ENCODE measurements around the gene EIF1AD.

- TF ChIP-seq, protein P1, sequence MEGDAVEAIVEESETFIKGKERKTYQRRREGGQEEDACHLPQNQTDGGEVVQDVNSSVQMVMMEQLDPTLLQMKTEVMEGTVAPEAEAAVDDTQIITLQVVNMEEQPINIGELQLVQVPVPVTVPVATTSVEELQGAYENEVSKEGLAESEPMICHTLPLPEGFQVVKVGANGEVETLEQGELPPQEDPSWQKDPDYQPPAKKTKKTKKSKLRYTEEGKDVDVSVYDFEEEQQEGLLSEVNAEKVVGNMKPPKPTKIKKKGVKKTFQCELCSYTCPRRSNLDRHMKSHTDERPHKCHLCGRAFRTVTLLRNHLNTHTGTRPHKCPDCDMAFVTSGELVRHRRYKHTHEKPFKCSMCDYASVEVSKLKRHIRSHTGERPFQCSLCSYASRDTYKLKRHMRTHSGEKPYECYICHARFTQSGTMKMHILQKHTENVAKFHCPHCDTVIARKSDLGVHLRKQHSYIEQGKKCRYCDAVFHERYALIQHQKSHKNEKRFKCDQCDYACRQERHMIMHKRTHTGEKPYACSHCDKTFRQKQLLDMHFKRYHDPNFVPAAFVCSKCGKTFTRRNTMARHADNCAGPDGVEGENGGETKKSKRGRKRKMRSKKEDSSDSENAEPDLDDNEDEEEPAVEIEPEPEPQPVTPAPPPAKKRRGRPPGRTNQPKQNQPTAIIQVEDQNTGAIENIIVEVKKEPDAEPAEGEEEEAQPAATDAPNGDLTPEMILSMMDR (conservative IDR thresholded peaks at IDR 0.05; ENCODE audit: low read depth, low read length), result no peak
- no peak for TF ChIP-seq EZH2phosphoT487 (IDR thresholded peaks at IDR 0.05; ENCODE audit: borderline replicate concordance, low read length)
- no peak for TF ChIP-seq EZH2 (IDR thresholded peaks at IDR 0.05; ENCODE audit: low read length, unreplicated experiment)
These were observed 37.1 kb downstream of the EIF1AD start for GRCh38 chr11:65964906-65965305.
